Brain microvascular endothelial cell (primary cell): ENCODE results near the gene ADGRD2.
A peak's percentile ranks its signal among the peaks of the same experiment; 100 is the strongest.

Source experiments
- DNase-seq: peaks from one replicate; pipeline ENCODE4 v3.0.0-alpha.2; 2020
- H3K27ac ChIP-seq: fragments of 250-450 bp; sonication (Bioruptor Pico); 2 replicates; pipeline ENCODE4 v1.5.1; 2020; ENCODE audit warnings: mild to moderate bottlenecking, moderate library complexity
- H3K27me3 ChIP-seq: fragments of 250-450 bp; sonication (Bioruptor Pico); replicated peaks from 2 replicates; pipeline ENCODE4 v1.5.1; 2020; ENCODE audit warnings: mild to moderate bottlenecking
- H3K36me3 ChIP-seq: fragments of 250-450 bp; sonication (Bioruptor Pico); replicated peaks from 2 replicates; pipeline ENCODE4 v1.5.1; 2020; ENCODE audit warnings: mild to moderate bottlenecking
- H3K4me3 ChIP-seq: 2 replicates; pipeline ENCODE4 v1.5.1; 2011; ENCODE audit warnings: low read depth, mild to moderate bottlenecking, control low read depth, low read length, moderate library complexity
- CTCF ChIP-seq: IDR thresholded peaks from 2 replicates; pipeline ENCODE4 v1.5.1; 2011; ENCODE audit warnings: low read depth, mild to moderate bottlenecking, moderate library complexity, low read length, control low read depth, inconsistent platforms; ENCODE audit errors: missing control alignments
- in situ Hi-C: cut with HindIII; loops from 2 replicates; pipeline ENCODE4 v1.10.0; 2017; ENCODE audit warnings: low sequenced_read_pairs, low pct_ligation_motif_present

The ADGRD2 gene

GRCh38 chr9:124511426-124511840, 61.2 kb downstream of the ADGRD2 start:
- Histone ChIP-seq H3K27ac (no peak overlapping the region), H3K4me3 (no peak overlapping the region), H3K36me3 (no peaks in the 10 kb centered on the region), H3K27me3 (peaks cover 2% of the 10 kb centered on the region)
- in situ Hi-C loops, result no loop called here
- no peak for DNase-seq
- TF ChIP-seq CTCF, result peak; percentile 5

GRCh38 chr9:124511891-124512805, 61.9 kb downstream of the ADGRD2 start:
- Histone ChIP-seq H3K27ac (no peak overlapping the region), H3K27me3 (peaks cover 2% of the 10 kb centered on the region), H3K4me3 (no peak overlapping the region), H3K36me3 (no peaks in the 10 kb centered on the region)
- in situ Hi-C loops, result no loop called here
- DNase-seq, result no peak
- TF ChIP-seq CTCF, result no peak

- Histone ChIP-seq H3K4me3 (no peak overlapping the region), H3K27me3 (peaks cover 2% of the 10 kb centered on the region), H3K27ac (no peak overlapping the region), H3K36me3 (no peaks in the 10 kb centered on the region)
- in situ Hi-C loops, result no loop called here
- no peak for TF ChIP-seq CTCF
- DNase-seq, result no peak
Observed at GRCh38 chr9:124512806-124513204, 62.6 kb downstream of the ADGRD2 start.

GRCh38 chr9:124513376-124513994, 63.2 kb downstream of the ADGRD2 start:
- Histone ChIP-seq H3K27ac (no peak overlapping the region), H3K36me3 (no peaks in the 10 kb centered on the region), H3K4me3 (no peak overlapping the region), H3K27me3 (peaks cover 2% of the 10 kb centered on the region)
- no peak for DNase-seq
- TF ChIP-seq CTCF, result no peak
- in situ Hi-C loops, result no loop called here

GRCh38 chr9:124514125-124514524, 63.9 kb downstream of the ADGRD2 start:
- H3K27ac ChIP-seq, result no peak overlapping the region
- H3K36me3 ChIP-seq, result no peaks in the 10 kb centered on the region
- in situ Hi-C loops, result no loop called here
- peaks cover 2% of the 10 kb centered on the region for H3K27me3 ChIP-seq
- no peak for TF ChIP-seq CTCF
- no peak overlapping the region for H3K4me3 ChIP-seq
- no peak for DNase-seq

GRCh38 chr9:124514874-124515273, 64.6 kb downstream of the ADGRD2 start:
- H3K27ac ChIP-seq, result no peak overlapping the region

More at GRCh38 chr9:124514874-124515273, 64.6 kb downstream of the ADGRD2 start:
- Histone ChIP-seq H3K4me3 (no peak overlapping the region), H3K27me3 (peaks cover 2% of the 10 kb centered on the region), H3K36me3 (no peaks in the 10 kb centered on the region)
- in situ Hi-C loops, result no loop called here
- no peak for TF ChIP-seq CTCF
- DNase-seq, result no peak
